GM18868 (cell line): Measurements from ENCODE around the gene TAF5.
A peak's percentile ranks its signal among the peaks of the same experiment; 100 is the strongest.
"Not testable (repeated sequence)": the region's sequence is repeated elsewhere in the genome, so short reads cannot be mapped to it uniquely, and the experiment has no call there.

Experiments used
- ATAC-seq: cut with Tn5 transposase; IDR thresholded peaks from one replicate; pipeline ENCODE4 v1.9.1; 2021; ENCODE audit warnings: mild to moderate bottlenecking, moderate library complexity; ENCODE audit not compliant: unreplicated experiment

The TAF5 gene

GRCh38 chr10:103367782-103368518, at the start of gene TAF5:
TAF5 (plus strand) TSS chr10:103367976; CDS start chr10:103367990, 14 bp downstream.
- peak; percentile 58 for ATAC-seq

GRCh38 chr10:103327906-103328305, 39.9 kb upstream of the TAF5 start:
- ATAC-seq: no peak

GRCh38 chr10:103333934-103334520, 33.7 kb upstream of the TAF5 start:
- no peak for ATAC-seq

GRCh38 chr10:103334567-103334966, 33.2 kb upstream of the TAF5 start:
- no peak for ATAC-seq

GRCh38 chr10:103336370-103336769, 31.4 kb upstream of the TAF5 start:
- ATAC-seq: no peak

- ATAC-seq: no peak
Measured at GRCh38 chr10:103350175-103350516, 17.6 kb upstream of the TAF5 start.

- peak; percentile 88 for ATAC-seq
Measured at GRCh38 chr10:103350517-103351260, 17.1 kb upstream of the TAF5 start, which contains the start of gene PCGF6. PCGF6 (minus strand) TSS chr10:103351140; CDS start chr10:103351066, 74 bp downstream.

- no peak for ATAC-seq
Measured at GRCh38 chr10:103353281-103353680, 14.5 kb upstream of the TAF5 start.

- ATAC-seq: not testable (repeated sequence)
Measured at GRCh38 chr10:103354567-103354966, 13.2 kb upstream of the TAF5 start.

- ATAC-seq: no peak
Measured at GRCh38 chr10:103355906-103356599, 11.7 kb upstream of the TAF5 start.

- ATAC-seq: not testable (repeated sequence)
Measured at GRCh38 chr10:103359493-103359892, 8.3 kb upstream of the TAF5 start.

- not testable (repeated sequence) for ATAC-seq
Measured at GRCh38 chr10:103360791-103361190, 7.0 kb upstream of the TAF5 start.

- no peak for ATAC-seq
Measured at GRCh38 chr10:103367379-103367781, 396 bp upstream of the TAF5 start.

- peak; percentile 61 for ATAC-seq
Measured at GRCh38 chr10:103373544-103373943, 5.8 kb downstream of the TAF5 start.

GRCh38 chr10:103374263-103374662, 6.5 kb downstream of the TAF5 start:
- ATAC-seq: no peak

- ATAC-seq: peak; percentile 77
Measured at GRCh38 chr10:103382769-103383168, 15.0 kb downstream of the TAF5 start.

GRCh38 chr10:103394180-103394579, 26.4 kb downstream of the TAF5 start:
- no peak for ATAC-seq

GRCh38 chr10:103395754-103396066, 27.9 kb downstream of the TAF5 start:
- ATAC-seq: no peak

GRCh38 chr10:103396067-103396788, 28.5 kb downstream of the TAF5 start, which contains the start of the genes ATP5MK and PDCD11:
ATP5MK (minus strand) TSS chr10:103396475; CDS start chr10:103392457, 4,018 bp downstream.
PDCD11 (plus strand) TSS chr10:103396626; CDS start chr10:103398427, 1,801 bp downstream.
- ATAC-seq: peak; percentile 99

GRCh38 chr10:103396789-103397087, 29.0 kb downstream of the TAF5 start:
- no peak for ATAC-seq
